Peyer's patch (tissue), 4 donors: ENCODE results near the gene TCEA2.

Experiments used
- CTCF ChIP-seq, 6 experiments: fragments of 450-650 bp in 4 of 6; fragments of 200-600 bp in 2 of 6; sonication (generic) in 1 of 6; IDR thresholded peaks; one replicate each; pipeline ENCODE4 v1.5.1; 2017 to 2019; ENCODE audit warnings: antibody characterized with exemption in 6 of 6, mild to moderate bottlenecking in 3 of 6, moderate library complexity in 1 of 6
- POLR2A ChIP-seq, 2 donors: fragments of 450-650 bp; IDR thresholded peaks; one replicate each; pipeline ENCODE4 v1.5.1; 2017; ENCODE audit warnings: antibody characterized with exemption in 2 of 2, mild to moderate bottlenecking in 2 of 2, moderate library complexity in 2 of 2

- TF ChIP-seq CTCF (IDR thresholded peaks at IDR 0.05) (no peak), POLR2A (IDR thresholded peaks at IDR 0.05) (no peak)
These were observed 33.5 kb upstream of the TCEA2 start for GRCh38 chr20:64029293-64030117.
